HepG2 (cell line): ENCODE data around the gene ZNF324B. TPM values are rescaled to one million over a fixed set of nuclear protein-coding genes. Genes with fewer than 3 reads are reported as not detected.

Experiments
- ATF7-NPFF ChIP-seq: sonication (generic); formaldehyde crosslinking; IDR thresholded peaks from 2 replicates; pipeline ENCODE4 v1.8.1; 2023; ENCODE audit warnings: mild to moderate bottlenecking, low read depth, missing genetic modification reagents, moderate library complexity
- FOXA3 ChIP-seq: IDR thresholded peaks from 2 replicates; pipeline ENCODE4 v1.6.1; 2016; ENCODE audit warnings: missing genetic modification reagents, missing compliant biosample characterization
- HNRNPLL ChIP-seq: fragments of 200-400 bp; formaldehyde crosslinking; IDR thresholded peaks from 2 replicates; pipeline ENCODE4 v1.6.1; 2017; ENCODE audit warnings: mild to moderate bottlenecking, low read depth, low read length; ENCODE audit not compliant: poor library complexity, severe bottlenecking
- JUN ChIP-seq: sonication (generic); formaldehyde crosslinking; IDR thresholded peaks from 2 replicates; pipeline ENCODE4 v1.4.0; 2020; ENCODE audit warnings: mild to moderate bottlenecking, missing genetic modification reagents
- JUNB ChIP-seq: sonication (generic); formaldehyde crosslinking; IDR thresholded peaks from 2 replicates; pipeline ENCODE4 v1.8.0; 2022; ENCODE audit warnings: missing genetic modification reagents, mild to moderate bottlenecking, borderline replicate concordance
- KAT8 ChIP-seq: IDR thresholded peaks from 2 replicates; pipeline ENCODE4 v1.6.1; 2016; ENCODE audit warnings: missing genetic modification reagents, missing compliant biosample characterization
- KLF11 ChIP-seq: IDR thresholded peaks from 2 replicates; pipeline ENCODE4 v1.6.1; 2016; ENCODE audit warnings: missing compliant biosample characterization
- NR2F1 ChIP-seq, 2 experiments: fragments of 450-650 bp in 1 of 2; formaldehyde crosslinking in 1 of 2; IDR thresholded peaks; 2 replicates each; pipeline versions ENCODE4 v1.5.0 to v1.6.1; 2016 to 2020; ENCODE audit warnings: mild to moderate bottlenecking in 1 of 2, missing compliant biosample characterization in 1 of 2, missing genetic modification reagents in 1 of 2, moderate library complexity in 1 of 2
- ZIK1 ChIP-seq: sonication (generic); formaldehyde crosslinking; IDR thresholded peaks from 2 replicates; pipeline ENCODE4 v1.5.0; 2020; ENCODE audit warnings: mild to moderate bottlenecking, low read depth, missing genetic modification reagents, borderline replicate concordance
- ZNF205 ChIP-seq: IDR thresholded peaks from 2 replicates; pipeline ENCODE4 v1.6.1; 2018; ENCODE audit warnings: missing biosample characterization, missing genetic modification reagents
- polyA plus RNA-seq, 8 experiments: library from polyadenylated mRNA; depleted of rRNA in 3 of 8; stranded (reverse) in 7 of 8; unstranded in 1 of 8; fragments of >200 nt; fragmentation: Illumina TruSeq in 4 of 8; extraction: Trizol in 4 of 8; gene quantifications; 2 replicates each; pipeline versions ENCODE4 v1.2.1 to v1.2.3, GENCODE V29; 2011 to 2016; ENCODE audit warnings: low read depth in 4 of 8, missing spikeins in 1 of 8, mixed read lengths in 1 of 8; ENCODE audit not compliant: insufficient read depth in 1 of 8
- total RNA-seq, 5 experiments: library from RNA; depleted of rRNA; stranded (reverse); fragments of >200 nt; fragmentation: Illumina TruSeq; extraction: Trizol; gene quantifications; 2 replicates each; pipeline ENCODE4 v1.2.3, GENCODE V29; 2016; ENCODE audit warnings: low read depth in 1 of 5
- TF ChIP-seq, protein P1 (sequence below): IDR thresholded peaks from 2 replicates; pipeline ENCODE4 v1.6.1; 2016; ENCODE audit warnings: low read depth, missing genetic modification reagents, missing compliant biosample characterization
- TF ChIP-seq, protein P2 (sequence below): sonication (generic); formaldehyde crosslinking; IDR thresholded peaks from 2 replicates; pipeline ENCODE4 v1.8.0; 2022; ENCODE audit warnings: missing genetic modification reagents, low read depth, mild to moderate bottlenecking, borderline replicate concordance
- TF ChIP-seq, protein P3 (sequence below): sonication (generic); formaldehyde crosslinking; IDR thresholded peaks from 2 replicates; pipeline ENCODE4 v1.5.0; 2020; ENCODE audit warnings: mild to moderate bottlenecking, missing genetic modification reagents
- TF ChIP-seq, protein P4 (sequence below): sonication (generic); formaldehyde crosslinking; IDR thresholded peaks from 2 replicates; pipeline ENCODE4 v1.4.0; 2020; ENCODE audit warnings: missing genetic modification reagents, borderline replicate concordance
- TF ChIP-seq, protein P5 (sequence below): sonication (generic); formaldehyde crosslinking; IDR thresholded peaks from 2 replicates; pipeline ENCODE4 v1.8.0; 2022; ENCODE audit warnings: low read depth, missing genetic modification reagents

ZNF324B gene
- total and polyA plus RNA-seq, 2 of the 13 experiments (the other 11 are each of a cell fraction or from before 2014, with no cell fraction given), result 0.53 to 3.0 TPM

DNA sequence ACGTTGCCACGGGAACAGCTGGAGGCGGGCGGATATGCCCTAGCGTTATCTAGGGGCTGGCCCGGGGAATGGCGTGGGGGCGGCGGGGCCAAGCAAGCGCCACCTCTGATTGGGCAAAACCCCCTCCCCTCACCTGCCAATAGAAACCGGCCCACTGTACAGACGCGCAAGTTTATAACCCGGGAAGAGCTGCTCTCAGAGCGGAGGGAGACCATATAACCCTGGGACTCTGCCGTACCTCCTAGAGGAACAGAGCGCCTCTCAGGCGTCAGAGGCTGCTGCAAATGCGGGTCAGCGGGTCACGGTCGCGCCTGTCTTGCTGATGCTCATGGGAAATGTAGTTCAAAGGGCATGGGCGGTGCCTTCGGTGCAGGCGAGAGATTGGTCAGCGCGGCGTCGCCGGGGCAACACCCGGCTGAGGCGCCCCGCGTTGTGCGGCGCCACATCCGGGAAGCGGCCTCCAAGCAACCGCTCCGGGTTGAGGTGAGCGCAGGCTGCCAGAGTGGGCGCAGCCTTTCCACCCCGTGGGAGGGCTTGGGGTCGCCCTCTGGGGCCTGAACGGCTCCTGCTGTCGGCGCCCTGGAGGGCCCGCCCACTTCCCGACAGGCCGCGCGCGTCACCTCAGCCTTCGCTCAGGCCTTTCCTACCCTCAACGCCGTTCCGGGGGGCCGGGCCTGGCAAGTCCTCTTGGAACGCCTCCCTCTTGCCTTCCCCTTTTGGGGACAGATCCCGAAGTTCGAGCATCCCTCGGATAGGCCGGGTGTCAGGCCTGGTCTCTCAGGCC, 24.5 kb downstream of the ZNF324B start, which contains the start of gene ZNF446 (continued):
- TF ChIP-seq, protein P1, sequence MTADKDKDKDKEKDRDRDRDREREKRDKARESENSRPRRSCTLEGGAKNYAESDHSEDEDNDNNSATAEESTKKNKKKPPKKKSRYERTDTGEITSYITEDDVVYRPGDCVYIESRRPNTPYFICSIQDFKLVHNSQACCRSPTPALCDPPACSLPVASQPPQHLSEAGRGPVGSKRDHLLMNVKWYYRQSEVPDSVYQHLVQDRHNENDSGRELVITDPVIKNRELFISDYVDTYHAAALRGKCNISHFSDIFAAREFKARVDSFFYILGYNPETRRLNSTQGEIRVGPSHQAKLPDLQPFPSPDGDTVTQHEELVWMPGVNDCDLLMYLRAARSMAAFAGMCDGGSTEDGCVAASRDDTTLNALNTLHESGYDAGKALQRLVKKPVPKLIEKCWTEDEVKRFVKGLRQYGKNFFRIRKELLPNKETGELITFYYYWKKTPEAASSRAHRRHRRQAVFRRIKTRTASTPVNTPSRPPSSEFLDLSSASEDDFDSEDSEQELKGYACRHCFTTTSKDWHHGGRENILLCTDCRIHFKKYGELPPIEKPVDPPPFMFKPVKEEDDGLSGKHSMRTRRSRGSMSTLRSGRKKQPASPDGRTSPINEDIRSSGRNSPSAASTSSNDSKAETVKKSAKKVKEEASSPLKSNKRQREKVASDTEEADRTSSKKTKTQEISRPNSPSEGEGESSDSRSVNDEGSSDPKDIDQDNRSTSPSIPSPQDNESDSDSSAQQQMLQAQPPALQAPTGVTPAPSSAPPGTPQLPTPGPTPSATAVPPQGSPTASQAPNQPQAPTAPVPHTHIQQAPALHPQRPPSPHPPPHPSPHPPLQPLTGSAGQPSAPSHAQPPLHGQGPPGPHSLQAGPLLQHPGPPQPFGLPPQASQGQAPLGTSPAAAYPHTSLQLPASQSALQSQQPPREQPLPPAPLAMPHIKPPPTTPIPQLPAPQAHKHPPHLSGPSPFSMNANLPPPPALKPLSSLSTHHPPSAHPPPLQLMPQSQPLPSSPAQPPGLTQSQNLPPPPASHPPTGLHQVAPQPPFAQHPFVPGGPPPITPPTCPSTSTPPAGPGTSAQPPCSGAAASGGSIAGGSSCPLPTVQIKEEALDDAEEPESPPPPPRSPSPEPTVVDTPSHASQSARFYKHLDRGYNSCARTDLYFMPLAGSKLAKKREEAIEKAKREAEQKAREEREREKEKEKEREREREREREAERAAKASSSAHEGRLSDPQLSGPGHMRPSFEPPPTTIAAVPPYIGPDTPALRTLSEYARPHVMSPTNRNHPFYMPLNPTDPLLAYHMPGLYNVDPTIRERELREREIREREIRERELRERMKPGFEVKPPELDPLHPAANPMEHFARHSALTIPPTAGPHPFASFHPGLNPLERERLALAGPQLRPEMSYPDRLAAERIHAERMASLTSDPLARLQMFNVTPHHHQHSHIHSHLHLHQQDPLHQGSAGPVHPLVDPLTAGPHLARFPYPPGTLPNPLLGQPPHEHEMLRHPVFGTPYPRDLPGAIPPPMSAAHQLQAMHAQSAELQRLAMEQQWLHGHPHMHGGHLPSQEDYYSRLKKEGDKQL (CRISPR knock-in tag), result no peak
- TF ChIP-seq ZNF205 (CRISPR knock-in tag) (peak; percentile 43), NR2F1 (CRISPR knock-in tag; IDR thresholded peaks at IDR 0.05) (peak; percentile 83 to 91), KLF11 (CRISPR knock-in tag) (peak; percentile 77; the same call in 1 of the 2 replicates), JUN (CRISPR knock-in tag) (no peak; the same call in 1 of the 2 replicates), KAT8 (peak; percentile 76), JUNB (CRISPR knock-in tag) (no peak), FOXA3 (peak; percentile 37; the same call in 1 of the 2 replicates), ZIK1 (CRISPR knock-in tag) (peak; percentile 83; the same call in 1 of the 2 replicates), ATF7-NPFF (CRISPR knock-in tag) (peak; percentile 76), HNRNPLL (peak; percentile 76)
- TF ChIP-seq, protein P2, sequence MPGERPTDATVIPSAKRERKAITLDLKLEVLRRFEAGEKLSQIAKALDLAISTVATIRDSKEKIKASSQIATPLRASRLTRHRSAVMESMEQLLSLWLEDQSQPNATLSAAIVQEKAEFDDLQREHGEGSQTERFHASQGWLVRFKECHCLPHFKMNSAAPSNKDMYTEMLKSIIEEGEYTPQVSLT, result no peak
- TF ChIP-seq, protein P3, sequence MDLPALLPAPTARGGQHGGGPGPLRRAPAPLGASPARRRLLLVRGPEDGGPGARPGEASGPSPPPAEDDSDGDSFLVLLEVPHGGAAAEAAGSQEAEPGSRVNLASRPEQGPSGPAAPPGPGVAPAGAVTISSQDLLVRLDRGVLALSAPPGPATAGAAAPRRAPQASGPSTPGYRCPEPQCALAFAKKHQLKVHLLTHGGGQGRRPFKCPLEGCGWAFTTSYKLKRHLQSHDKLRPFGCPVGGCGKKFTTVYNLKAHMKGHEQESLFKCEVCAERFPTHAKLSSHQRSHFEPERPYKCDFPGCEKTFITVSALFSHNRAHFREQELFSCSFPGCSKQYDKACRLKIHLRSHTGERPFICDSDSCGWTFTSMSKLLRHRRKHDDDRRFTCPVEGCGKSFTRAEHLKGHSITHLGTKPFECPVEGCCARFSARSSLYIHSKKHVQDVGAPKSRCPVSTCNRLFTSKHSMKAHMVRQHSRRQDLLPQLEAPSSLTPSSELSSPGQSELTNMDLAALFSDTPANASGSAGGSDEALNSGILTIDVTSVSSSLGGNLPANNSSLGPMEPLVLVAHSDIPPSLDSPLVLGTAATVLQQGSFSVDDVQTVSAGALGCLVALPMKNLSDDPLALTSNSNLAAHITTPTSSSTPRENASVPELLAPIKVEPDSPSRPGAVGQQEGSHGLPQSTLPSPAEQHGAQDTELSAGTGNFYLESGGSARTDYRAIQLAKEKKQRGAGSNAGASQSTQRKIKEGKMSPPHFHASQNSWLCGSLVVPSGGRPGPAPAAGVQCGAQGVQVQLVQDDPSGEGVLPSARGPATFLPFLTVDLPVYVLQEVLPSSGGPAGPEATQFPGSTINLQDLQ (CRISPR knock-in tag), result peak; percentile 81; the same call in 1 of the 2 replicates
- TF ChIP-seq, protein P4, sequence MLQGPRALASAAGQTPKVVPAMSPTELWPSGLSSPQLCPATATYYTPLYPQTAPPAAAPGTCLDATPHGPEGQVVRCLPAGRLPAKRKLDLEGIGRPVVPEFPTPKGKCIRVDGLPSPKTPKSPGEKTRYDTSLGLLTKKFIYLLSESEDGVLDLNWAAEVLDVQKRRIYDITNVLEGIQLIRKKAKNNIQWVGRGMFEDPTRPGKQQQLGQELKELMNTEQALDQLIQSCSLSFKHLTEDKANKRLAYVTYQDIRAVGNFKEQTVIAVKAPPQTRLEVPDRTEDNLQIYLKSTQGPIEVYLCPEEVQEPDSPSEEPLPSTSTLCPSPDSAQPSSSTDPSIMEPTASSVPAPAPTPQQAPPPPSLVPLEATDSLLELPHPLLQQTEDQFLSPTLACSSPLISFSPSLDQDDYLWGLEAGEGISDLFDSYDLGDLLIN, result 0 out of 2 replicates have a peak, but pooled peaks have one; percentile 20
- TF ChIP-seq, protein P5, sequence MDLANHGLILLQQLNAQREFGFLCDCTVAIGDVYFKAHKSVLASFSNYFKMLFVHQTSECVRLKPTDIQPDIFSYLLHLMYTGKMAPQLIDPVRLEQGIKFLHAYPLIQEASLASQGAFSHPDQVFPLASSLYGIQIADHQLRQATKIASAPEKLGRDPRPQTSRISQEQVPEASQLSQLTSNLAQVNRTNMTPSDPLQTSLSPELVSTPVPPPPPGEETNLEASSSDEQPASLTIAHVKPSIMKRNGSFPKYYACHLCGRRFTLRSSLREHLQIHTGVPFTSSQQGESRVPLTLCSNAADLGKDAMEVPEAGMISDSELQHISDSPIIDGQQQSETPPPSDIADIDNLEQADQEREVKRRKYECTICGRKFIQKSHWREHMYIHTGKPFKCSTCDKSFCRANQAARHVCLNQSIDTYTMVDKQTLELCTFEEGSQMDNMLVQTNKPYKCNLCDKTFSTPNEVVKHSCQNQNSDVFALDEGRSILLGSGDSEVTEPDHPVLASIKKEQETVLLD (CRISPR knock-in tag), result no peak
